Esophagus mucosa (tissue), 1 donor: ENCODE data around the gene PPP4R3C. TPM values are rescaled to one million over a fixed set of nuclear protein-coding genes. Genes with fewer than 3 reads are reported as not detected.
"Not testable (repeated sequence)": the region's sequence is repeated elsewhere in the genome, so short reads cannot be mapped to it uniquely, and the experiment has no call there.

ENCODE experiments used
- ATAC-seq: fragments of 200-7000 bp; cut with Tn5 transposase; one replicate; pipeline ENCODE4 v1.9.1; 2020
- total RNA-seq: library from RNA; stranded (reverse); gene quantifications from one replicate; pipeline ENCODE4 v1.2.4, GENCODE V29; 2023
- donor health status: DM: yes; HTN: yes; CAD: no.

The PPP4R3C gene
- not detected for total RNA-seq

GRCh38 chrX:27463187-27463586 is at the start of gene PPP4R3C:
Gene PPP4R3C, minus strand, starts transcription at chrX:27463341. Its CDS starts 45 bp downstream, at chrX:27463296.
- ATAC-seq: no peak

- no peak for ATAC-seq
These were observed 28.3 kb upstream of the PPP4R3C start for GRCh38 chrX:27491397-27491796.

- no peak for ATAC-seq
These were observed 2.9 kb upstream of the PPP4R3C start for GRCh38 chrX:27466051-27466450.

GRCh38 chrX:27465036-27465435 is 1.9 kb upstream of the PPP4R3C start:
- ATAC-seq: no peak

- ATAC-seq: not testable (repeated sequence)
These were observed 4.0 kb downstream of the PPP4R3C start for GRCh38 chrX:27459129-27459528.

GRCh38 chrX:27458544-27458943 is 4.6 kb downstream of the PPP4R3C start:
- ATAC-seq: not testable (repeated sequence)

GRCh38 chrX:27451324-27451723 is 11.8 kb downstream of the PPP4R3C start:
- no peak for ATAC-seq

GRCh38 chrX:27446423-27446822 is 16.7 kb downstream of the PPP4R3C start:
- no peak for ATAC-seq

- ATAC-seq: no peak
These were observed 17.7 kb downstream of the PPP4R3C start for GRCh38 chrX:27445438-27445837.

GRCh38 chrX:27444093-27444908 is 18.8 kb downstream of the PPP4R3C start:
- no peak for ATAC-seq

- not testable (repeated sequence) for ATAC-seq
These were observed 20.7 kb downstream of the PPP4R3C start for GRCh38 chrX:27442392-27442791.

GRCh38 chrX:27439771-27440170 is 23.4 kb downstream of the PPP4R3C start:
- no peak for ATAC-seq

GRCh38 chrX:27438937-27439336 is 24.2 kb downstream of the PPP4R3C start:
- no peak for ATAC-seq

GRCh38 chrX:27435031-27435430 is 28.1 kb downstream of the PPP4R3C start:
- ATAC-seq: no peak

Other genes starting within 250 kb of the PPP4R3C start
- gene DCAF8L2, start 127.0 kb upstream of the PPP4R3C start, total RNA-seq: not detected